OCI-LY3 (cell line): ENCODE measurements around the gene TNS3.

ENCODE experiments used
- EZH2phosphoT487 ChIP-seq: fragments of 200-600 bp; shearing (Covaris generic); IDR thresholded peaks from 2 replicates; pipeline ENCODE4 v1.6.1; 2018; ENCODE audit warnings: antibody characterized with exemption, mixed run types, low read depth
- TF ChIP-seq, protein P1 (sequence below): fragments of 200-600, 300-600 bp; sonication (generic); IDR thresholded peaks from 2 replicates; pipeline ENCODE4 v1.5.1; 2014; ENCODE audit warnings: antibody characterized with exemption, low read length, low read depth

DNA sequence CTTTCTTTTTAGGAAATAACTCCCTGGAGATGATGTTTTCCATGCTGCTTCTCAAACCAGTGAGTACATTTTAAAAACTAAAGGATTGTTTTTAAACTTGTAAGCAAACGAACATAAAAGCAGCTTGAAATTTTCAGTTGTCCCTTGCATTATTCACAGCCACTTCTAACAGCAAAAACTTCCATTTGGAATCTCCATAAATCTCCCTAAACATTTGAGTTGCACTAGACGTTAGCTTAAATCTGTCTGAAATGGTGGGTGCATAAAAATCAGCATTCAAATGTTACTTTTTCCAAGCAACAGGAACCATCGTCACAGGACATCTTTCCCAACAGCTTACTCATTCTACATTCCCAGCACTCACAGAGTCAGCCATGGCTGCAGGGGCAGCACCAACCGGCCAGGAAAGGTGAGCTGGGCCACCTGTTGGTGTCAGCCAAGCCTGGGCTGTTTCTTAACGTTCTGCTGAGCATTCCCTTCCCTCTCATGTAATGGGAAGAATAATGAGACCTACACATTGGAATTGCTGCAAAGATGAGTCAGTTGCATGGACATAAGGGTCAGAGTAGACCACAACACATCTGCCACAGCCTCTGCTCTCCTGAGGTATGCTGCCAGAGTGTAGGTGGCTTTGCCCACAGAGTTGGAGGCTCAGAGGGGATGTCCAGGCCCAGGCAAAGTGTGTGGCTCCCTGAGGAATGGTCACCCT is 163.2 kb downstream of the TNS3 start:
- TF ChIP-seq, protein P1, sequence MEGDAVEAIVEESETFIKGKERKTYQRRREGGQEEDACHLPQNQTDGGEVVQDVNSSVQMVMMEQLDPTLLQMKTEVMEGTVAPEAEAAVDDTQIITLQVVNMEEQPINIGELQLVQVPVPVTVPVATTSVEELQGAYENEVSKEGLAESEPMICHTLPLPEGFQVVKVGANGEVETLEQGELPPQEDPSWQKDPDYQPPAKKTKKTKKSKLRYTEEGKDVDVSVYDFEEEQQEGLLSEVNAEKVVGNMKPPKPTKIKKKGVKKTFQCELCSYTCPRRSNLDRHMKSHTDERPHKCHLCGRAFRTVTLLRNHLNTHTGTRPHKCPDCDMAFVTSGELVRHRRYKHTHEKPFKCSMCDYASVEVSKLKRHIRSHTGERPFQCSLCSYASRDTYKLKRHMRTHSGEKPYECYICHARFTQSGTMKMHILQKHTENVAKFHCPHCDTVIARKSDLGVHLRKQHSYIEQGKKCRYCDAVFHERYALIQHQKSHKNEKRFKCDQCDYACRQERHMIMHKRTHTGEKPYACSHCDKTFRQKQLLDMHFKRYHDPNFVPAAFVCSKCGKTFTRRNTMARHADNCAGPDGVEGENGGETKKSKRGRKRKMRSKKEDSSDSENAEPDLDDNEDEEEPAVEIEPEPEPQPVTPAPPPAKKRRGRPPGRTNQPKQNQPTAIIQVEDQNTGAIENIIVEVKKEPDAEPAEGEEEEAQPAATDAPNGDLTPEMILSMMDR, result no peak
- TF ChIP-seq EZH2phosphoT487, result no peak
